ENCODE data around the gene ALKBH8.

DNA sequence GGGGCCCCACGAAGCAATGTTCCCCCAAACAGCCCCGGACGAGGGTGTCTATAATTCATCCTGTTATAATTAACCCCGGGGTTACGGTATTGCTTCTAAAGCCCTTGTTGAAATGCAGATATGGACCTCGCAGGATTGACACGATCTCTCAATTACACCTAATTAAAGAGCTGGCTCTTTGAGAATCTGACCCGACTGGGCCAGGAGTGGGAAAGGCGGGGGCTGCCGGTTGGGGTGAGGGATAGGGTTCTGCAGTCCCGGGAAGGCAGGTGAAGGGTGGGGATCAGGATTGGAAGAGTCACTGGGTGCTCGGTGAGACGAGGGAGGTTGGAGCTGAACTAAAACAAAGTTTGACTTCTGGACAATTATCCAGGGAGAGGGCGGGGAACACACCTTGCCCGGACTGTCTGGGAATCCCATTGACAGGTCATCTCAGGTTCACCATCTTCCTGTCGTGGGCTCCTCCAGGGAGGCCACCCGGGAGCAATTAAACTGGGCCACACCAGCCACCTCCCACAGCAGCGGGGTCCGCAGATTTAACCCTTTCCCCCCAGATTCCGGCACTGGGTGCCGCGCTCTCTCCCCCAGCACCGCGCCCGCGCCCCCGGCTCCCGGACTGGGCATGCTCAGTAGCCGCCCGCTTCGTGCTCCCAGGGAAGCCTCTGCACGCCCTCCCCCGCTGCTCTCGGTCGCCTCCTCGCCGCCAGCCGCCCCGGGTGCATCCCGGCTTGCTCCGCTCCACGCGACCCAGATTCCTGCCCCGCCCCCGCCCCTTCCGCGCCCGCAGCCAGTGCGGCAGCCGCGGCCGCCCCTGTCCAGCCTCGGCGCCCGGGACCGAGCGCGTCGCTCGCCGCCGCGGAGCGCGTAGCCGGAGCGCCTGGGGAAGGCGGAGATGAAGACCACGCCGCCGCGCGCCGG lies 25.2 kb upstream of the ALKBH8 start, which contains the start of gene ELMOD1:
- no peak for TF ChIP-seq CTCF (IDR thresholded peaks at IDR 0.05)
- TF ChIP-seq POLR2A (IDR thresholded peaks at IDR 0.05), result no peak
